HG03565 (cell line): Measurements from ENCODE around the gene CERS6.

Source experiments
- ATAC-seq: cut with Tn5 transposase; IDR thresholded peaks from one replicate; pipeline ENCODE4 v1.9.1; 2021; ENCODE audit warnings: mild to moderate bottlenecking, moderate library complexity; ENCODE audit not compliant: unreplicated experiment

The CERS6 gene

DNA sequence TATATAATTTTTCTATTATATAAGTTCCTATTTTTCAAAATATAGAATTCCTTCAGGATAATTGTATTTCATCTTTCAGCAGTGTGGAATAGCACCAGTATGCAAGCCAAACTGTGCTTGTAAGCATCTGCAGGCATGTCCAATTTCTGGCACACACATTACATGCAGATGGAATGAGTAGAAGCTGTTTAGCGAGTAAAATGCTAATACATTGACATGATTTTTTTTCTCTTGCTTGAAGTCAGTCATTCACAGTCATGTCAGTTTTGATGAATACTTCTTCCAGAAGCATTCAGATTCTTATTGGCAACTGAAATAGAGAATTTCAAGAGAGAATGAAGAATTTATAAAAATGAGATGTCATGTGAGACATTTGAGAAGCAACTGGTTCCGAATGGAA, 109.4 kb downstream of the CERS6 start:
- no peak for ATAC-seq

DNA sequence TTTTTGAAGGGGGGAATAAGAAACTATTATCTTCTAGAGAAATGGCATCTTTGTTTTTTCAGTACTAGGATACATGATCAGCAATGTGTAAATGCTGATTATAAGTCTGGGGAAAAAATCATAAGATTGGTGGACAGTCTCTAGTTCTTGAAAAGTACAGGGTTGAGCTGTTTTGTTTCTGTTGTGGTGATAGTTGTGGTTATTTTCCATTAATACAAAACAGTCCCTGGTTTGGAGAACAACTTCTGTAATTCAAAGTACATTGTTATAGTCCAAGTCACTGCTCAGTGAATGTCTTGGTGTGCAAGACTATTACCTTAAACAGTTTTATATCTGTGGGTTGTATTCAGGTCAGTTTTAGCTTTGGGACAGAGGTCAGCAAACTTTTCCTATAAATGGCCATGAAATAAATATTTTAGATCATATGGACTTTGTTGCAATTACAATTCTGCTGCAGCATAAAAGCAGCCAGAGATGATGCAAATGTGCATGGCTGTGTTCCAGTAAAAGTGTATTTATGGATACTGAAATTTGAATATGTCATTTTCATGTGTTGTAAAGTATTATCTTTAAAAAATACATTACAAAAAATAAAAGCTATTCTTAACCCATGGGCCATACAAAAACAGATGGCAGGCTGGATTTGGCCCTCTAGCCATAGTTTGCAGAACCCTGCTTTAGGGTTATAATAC, 111.0 kb downstream of the CERS6 start:
- no peak for ATAC-seq

DNA sequence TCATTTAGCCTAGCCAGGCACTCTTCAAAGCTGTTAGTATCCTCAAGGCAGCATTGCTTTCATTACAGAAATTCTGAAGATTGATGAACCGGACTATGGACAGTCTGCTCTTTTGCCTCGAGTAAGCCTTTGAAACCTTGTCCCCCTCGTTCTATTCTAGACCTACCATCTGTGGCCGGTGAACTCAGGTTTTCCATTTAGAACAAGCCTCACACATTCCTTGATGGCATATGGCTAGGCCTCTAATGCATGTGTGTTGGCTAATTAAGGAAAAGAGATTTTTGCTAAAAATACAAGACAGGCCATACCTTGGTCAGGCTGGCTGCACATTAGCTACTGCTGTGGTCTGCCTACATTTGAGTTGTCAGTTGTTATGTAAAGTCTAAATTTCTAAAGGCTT, 111.8 kb downstream of the CERS6 start:
- ATAC-seq, result no peak

DNA sequence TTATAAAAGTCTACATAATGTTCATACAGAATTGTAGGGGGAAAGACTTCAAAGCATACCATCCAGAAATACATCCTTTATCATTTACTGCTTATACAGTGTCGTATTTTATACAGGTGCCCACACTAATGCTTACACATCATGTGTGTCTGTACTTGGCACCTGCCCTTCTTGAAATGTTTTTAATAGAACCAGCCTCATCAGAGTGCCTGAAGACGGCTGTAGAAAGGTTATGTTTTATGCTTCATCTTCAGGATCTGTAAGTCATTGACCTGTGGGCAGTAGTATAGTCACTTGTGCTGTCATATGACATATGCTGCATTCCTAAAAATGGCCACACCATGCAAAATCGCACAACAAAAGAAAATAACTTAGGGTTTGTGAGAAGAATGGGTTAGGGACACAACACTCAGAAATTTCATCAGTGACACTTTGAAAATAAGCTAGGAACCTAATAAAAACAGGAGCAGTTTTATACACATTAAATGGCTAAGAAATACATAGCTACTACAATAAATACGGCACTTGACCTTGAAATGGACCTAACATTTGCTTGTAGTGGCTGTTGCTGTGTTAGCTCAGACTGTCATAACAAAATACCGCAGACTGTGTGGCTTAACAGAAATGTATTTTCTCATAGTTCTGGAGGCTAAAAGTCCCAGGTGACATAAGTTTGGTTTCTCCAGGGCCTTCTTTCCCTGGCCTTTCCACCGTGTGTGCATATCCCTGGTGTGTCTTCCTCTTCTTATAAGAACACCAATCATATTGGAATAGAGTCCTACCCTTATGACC, 112.6 kb downstream of the CERS6 start:
- no peak for ATAC-seq

DNA sequence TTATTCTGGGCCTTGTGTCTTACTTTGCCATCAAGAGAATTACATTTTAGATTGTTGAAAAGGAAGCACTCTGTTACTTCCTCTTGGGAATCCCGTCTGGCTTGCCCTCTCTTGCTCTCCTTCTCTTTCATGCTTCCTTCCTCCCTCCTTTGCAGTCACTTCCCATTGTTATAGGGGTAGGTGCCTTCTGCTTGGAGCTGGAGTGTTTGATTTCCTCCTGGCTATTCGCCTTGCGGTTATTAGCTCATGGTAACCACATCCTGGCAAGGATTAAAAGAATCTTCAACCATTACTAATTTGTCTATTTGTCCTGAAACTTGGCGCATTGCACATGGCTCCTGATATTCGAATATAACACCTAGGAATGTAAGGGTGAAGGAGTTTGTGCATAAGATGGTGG, 115.0 kb downstream of the CERS6 start:
- no peak for ATAC-seq

DNA sequence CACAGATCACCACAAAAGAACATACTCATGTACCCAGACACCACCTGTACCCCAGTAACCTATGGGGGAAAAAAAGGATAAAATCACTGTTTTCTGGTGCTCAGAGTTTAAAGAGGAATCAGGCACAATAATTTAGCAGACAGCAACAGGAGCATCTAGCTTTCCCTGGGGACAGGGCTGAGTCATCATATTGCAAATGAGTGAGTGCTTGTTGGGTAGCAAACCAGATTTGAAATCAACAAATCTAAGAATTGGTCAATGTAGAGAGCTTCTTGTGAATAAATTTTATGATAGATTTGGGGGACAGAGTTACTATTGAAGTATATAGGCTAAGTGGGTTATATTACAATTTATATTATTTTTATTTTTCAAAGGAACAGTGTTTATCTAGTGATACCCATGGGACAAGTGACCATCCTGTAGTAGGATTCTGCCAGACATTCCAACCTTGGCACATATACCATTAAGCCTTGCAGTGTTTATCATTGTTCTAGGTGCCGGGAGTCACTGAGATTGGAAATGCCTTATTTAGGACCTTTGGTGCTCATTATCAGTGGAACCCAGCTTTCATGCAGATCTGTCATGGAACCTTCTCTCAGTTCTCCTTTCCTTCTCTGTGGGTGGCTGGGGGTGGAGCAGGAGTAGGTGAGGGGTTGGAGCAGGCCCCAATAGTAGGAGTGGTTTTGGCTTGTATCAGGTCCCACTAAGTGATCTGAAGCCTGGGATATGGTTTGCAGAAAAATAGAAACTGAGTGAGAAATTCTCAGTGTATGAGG, 117.2 kb downstream of the CERS6 start:
- no peak for ATAC-seq

DNA sequence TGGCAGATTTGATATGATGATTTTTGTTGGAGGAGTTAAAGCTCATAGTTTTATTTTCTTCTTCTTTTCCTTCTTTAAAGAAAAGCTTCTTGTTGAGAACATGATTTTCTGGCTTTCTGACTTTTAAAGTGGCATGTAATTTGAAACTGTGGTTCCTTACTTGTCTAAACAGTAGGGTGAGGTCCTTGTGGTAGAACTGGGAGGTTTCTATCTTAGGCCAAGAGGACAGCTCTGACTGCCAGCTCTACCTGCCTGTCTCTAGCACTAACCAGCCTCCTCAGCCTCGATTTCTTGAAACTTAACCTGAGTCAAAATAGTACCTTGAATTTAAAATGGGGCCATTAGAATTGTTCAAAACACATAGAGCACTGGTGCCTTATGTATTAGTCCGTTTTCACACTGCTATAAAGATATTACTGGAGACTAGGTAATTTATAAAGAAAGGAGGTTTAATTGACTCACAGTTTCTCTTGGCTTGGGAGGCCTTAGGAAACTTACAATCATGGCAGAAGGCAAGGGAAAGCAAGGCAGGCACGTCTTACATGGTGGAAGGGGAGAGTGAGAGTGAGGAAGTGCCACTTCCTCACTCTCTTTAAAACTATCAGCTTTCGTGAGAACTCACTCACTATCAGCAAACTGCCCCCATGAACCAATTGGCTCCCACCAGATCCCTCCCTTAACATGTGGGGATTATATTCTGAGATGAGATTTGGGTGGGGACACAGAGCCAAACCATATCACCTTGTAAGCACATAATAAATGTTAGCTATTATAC, 119.0 kb downstream of the CERS6 start:
- no peak for ATAC-seq

DNA sequence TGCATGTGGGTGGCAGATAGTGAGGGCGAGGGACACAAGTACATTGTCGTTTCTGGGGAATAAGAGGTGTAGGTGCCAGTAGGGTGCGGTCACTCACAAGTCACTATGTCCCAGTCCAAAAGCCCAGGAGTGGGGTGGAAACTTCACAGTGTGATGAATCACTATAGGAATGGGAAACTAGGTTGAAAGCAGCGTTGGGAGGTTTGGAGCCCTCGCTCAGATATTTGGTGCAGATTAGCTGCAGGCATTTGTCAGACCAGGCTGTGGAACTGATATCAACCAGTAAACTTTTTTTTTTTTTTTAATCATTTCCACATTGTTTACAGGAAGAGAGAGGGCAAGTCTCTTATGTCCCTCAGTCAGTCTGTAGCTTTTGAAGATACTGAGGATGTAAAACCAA, 121.8 kb downstream of the CERS6 start:
- no peak for ATAC-seq

DNA sequence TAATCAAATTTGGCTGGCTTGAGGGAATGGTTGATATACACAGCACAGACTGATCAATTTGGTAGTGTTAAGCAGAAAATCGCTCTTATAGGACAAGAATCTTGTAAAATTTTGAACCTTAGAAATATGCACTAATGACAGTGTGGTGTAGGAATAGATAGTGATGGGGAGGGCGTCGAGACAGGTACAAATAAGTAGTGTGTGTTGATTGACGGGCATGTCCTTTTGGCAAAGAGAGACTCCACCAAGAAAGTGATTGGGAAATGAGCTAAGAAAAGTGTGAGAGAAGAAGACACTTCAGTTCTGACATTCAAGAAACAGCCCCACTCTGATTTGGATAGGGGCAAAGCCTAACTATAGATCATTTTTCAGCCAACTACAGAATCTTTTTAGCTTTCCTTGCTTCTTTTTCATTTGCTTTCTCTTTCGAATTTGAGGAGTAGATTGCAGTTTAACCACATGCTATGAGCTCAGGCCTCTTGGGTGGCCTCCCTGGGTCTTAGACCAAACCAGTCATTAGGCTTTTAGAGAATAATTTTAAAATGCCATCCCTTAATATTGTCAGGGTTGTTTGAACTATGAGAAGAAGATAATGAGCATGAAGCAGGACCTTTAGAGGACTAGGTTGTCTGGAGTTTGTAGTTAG, 127.1 kb downstream of the CERS6 start:
- no peak for ATAC-seq

DNA sequence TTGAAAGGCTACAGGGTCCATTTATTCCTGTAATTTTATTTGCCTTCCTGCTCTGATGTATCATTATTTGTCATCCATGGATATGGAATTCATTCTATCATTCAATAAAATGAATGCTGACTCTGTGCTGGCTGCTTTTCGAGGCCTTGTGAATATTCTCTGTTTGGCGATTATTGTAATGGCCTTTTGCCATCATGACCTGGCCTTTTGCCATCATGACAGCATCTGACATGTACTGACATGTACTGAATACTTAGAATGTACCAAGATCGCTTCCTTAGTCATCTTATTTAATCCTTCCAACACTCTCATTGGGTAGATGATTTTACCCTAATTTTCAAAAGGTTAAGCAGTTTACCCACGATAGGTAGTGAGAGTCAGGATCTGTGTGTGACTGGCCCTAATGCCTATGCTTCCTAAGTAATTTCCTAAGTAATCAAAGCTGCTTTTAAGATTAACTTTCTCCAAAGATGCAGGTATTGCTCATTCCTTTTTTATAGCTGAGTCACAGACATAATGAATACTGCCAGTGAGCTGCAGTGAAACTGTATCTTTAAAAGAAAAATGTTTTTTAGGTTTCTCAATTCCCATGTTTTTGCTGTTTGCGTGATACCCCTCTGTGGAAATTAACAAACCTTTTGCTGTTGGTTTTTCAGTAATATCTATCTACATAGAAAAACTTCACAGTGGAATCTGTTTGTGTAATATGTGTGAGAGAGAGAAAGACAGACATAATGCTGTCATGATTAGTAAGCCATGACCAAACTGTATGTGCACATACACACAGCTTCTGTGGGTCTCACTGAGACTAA, 127.8 kb downstream of the CERS6 start:
- no peak for ATAC-seq

DNA sequence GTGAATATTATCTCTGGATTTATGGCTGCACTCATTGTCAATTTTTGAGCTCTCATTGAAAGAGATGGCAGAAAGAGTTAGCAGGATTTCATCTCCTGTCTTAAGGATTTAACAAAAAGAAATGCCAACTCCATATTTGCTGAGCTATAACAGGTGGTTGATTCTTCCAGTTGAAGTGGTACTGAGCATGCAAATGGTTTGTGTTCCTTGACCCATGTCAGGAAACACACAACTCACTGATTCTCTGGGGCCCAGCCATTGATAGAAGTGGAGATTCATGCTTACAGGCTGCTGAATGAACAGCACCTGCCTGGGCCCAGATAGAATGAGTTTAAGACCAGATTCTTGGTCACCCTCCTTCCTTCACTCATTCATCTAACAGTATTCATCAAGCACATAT, 128.8 kb downstream of the CERS6 start:
- ATAC-seq, result no peak

DNA sequence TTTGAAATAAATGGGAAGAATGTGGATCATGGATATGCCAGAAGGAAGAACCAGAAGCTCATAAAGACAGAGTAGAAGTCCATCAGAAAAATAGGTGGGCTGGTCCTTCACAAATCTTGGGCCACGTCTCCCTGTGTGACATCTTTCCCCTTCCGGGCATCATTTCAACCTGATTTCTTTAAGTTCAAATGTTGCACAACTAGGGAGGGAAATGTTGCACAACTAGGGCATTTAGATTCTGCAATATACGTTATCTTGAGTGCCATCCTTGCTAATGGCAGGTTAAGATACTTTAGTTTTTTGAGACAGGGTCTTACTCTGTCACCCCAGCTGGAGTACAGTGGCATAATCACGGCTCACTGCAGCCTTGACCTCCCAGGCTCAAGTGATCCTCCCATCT, 129.6 kb downstream of the CERS6 start:
- no peak for ATAC-seq

DNA sequence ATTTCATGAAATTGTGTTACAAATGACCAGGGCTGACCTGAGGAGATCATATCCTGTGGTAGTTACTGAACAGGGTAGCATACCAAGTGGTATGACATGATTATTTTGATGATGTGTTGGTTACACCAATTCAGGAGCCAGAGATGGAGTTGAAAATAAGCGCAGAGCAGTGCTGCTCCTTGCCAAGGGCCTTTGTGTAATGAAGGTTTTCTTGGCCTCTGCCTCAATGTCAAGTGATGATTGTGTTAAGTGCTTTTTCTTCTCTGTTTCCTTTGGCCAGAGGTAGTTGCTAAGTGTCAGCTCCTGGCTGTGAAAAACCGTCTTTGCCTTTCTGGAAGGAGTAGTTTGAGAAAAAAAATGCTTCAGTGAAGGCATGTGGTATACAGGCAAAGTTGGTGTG, 131.2 kb downstream of the CERS6 start:
- ATAC-seq, result no peak

DNA sequence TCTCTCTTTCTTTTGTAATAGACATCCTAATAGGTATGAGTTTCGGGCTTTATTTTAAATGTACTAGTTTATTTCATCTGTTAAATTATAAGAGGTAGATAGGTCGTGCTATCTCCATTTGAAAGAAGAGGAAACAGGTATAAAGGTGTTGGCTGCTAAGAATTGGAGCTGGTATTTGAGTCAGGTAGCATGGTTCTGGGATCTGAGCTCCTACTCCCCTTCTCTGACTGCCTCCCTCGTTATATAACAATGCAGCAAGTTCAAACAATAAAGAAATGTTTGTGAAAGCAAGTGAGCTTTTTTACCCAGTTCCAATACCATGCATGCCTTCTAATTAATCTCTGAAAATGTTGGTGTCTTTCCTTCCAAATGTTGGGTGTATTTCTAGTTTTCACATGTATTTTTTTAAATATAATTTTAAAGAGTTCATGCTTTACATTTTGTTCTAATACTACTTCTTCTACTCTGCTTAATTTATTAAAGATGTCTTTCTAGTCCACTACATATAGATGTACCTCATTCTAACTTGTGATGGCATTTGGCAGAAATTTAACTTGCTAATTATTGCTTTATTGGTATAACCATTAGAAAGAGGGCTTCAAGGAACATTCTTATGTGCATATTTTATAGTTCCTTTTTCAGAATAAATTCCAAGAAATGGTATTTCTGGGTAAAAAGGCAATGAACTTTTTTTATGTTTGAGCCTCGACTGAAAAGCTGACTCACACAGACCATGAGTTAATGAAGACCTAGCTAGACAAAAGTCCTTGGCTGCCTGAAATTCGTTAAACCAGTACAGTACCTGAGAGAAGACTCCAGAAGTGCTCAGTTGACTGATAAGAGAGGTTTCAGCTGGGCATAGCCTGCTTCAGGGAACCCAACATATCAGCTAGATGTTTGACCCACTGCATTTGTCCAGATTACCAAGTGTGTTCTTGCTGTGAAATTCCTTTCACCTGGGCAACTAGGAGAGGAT, 133.5 kb downstream of the CERS6 start:
- ATAC-seq, result no peak

DNA sequence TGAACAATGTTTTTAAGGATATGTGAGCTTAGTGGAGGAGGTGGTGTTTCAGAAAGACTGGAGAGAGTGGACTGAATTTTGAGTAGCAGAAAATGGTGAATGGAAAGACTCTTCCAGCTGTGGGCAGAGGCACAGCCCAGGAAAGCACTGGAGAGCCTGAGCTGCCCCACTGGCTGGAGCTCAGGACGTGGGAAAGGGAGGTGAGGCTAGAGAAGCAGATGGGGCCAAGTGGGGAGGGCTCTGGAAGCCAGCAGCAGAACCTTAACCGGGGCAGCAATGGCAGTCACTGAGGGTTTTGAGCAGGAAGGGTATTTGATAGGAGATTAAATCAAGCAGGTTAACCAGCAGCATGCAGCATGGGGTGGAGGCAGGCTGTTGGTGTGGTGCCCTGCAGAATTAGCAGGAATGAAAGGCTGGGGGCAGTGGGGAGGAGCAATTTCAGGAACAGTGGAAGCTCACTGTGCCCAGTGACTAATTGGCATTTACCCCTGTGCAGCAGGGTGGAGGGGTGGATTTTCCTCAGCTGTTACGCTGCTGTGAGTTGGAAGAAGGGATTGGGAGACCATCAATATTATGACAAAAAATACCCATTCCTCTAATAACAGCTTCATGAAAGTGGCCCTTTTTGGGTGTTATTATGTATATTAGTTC, 136.2 kb downstream of the CERS6 start:
- ATAC-seq, result no peak

DNA sequence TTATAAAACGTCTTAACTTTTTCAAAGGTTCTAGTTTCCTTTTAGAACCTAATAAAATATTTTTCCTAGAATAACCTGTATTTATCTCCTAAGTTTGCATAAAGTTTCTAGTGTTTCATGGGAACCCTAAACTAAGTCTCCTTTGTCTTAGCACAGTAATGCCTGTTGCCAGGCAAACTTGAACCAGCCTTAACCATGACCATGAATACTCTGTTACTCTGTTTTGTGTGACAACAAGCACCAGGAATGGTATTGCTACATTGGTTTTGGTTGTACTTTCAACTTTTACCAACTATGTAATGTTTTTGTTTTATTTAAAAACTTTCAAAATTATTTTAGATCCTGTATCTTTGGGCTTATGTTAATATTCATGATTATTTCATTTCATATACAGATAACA, 137.6 kb downstream of the CERS6 start:
- ATAC-seq, result no peak

DNA sequence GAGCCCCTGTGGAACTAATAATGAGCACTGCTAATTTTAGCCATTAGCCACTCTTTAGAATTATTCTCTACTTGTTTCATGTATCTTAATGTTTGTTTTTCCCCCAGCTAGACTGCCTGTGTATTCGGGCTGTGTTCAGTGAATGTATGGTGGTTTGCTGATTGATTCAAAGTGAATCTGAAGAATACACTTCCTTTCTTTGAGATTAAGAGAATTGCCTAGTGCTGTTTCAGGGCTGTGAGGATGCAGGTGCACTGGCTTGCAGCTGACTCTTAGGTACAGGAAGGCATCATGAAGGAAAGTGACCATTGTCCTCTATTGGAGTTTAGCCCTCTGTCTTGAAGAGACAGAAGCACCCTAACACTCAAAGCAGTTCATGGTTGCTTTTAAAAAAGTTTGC, 138.7 kb downstream of the CERS6 start:
- ATAC-seq, result peak; percentile 73
